Activated T-helper 1 cell treated with Interleukin-2 at 50 U/mL for 16 hours (primary cell): ENCODE data around the gene BUB1.
"Not testable (repeated sequence)": the region's sequence is repeated elsewhere in the genome, so short reads cannot be mapped to it uniquely, and the experiment has no call there.

ENCODE experiments used
- DNase-seq: peaks from one replicate; pipeline ENCODE4 v3.0.0-alpha.2; 2020; ENCODE audit warnings: low read depth

The BUB1 gene

DNA sequence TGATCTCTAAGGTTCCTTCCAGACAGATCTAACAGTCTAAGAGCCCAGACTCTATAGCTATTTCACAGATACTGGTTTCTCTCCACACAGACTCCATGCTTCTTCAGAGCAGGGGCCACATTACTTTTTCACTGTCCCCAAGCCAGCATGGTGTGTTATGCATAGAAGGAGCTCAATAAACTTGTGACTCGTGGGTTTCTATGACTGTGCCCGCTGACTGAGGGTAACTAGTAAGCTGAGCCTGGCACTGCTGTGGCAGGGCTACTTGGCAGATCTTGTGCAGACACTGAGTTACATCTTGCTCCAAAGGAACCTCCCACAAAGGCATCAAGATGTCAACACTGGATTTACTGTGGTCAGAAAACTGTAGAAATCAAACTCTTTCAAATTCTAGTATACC, 85.9 kb downstream of the BUB1 start:
- DNase-seq, result not testable (repeated sequence)

DNA sequence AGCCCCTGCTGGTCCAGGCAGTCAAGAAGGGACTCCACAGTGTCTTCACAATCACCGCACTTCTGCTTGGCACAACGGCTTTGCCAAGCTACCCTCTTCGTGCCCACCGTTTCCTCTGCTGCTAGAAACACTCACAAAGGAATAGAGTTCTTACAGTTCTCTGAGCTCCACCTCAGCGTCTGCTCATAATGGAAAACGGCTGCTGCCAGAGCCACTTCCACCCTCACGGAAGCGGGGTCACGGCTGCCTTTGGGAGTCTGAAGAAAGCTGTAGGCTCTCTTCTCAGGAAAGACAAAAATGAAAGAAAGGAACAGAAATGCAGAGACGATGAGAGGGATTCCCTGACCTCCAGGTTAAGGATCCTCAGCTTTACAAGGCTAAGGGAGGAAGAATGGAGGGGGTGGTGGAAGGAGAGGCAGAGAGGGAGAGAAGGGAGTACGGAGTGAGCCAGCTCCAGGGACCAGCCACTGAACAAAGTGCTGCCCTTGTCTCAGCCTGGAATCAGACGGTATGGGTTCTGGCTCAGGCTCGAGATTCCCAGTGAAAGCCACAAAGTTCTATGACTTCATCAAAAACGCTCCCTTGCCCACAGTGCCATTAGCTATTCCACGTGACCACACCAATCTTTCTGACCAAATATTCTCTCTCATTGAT, 88.1 kb downstream of the BUB1 start:
- not testable (repeated sequence) for DNase-seq

DNA sequence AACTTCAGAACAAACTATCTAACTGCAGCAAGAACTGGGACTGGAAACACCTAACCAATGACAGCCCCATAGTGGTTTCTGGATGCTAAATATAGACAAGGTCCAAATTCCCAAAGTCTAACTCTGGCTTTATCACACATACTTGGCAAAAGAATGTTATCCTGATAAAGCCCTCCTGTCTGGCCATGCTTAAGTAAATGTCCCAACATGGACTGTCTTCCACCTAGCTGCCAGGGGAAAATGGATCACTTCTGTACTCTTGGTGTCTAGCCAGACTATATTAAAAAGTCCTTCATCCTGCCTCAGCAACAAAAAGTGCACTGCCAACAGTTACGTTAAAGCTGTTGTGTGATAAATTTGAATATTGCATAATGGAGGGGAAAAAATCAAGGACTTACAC, 89.3 kb downstream of the BUB1 start:
- DNase-seq, result not testable (repeated sequence)
